OCI-LY1 (cell line): ENCODE measurements around the gene ANKS1A.

ENCODE experiments used
- CTCF ChIP-seq: fragments of 200-600 bp; sonication (generic), shearing (Covaris generic); IDR thresholded peaks from 2 replicates; pipeline ENCODE4 v1.5.1; 2017; ENCODE audit warnings: mild to moderate bottlenecking, antibody characterized with exemption, low read length, moderate library complexity, mixed read lengths
- EZH2 ChIP-seq: fragments of 200-600 bp; sonication (generic), shearing (Covaris generic); IDR thresholded peaks from 2 replicates; pipeline ENCODE4 v1.8.0; 2017; ENCODE audit warnings: borderline replicate concordance, mixed run types, mild to moderate bottlenecking, antibody characterized with exemption, low read length, moderate library complexity, mixed read lengths

- TF ChIP-seq CTCF, result no peak
- no peak for TF ChIP-seq EZH2
These were observed 181.1 kb downstream of the ANKS1A start for GRCh38 chr6:35070111-35070510.
